Ascending aorta (tissue), 2 donors: Measurements from ENCODE around the gene FLT3. TPM values are rescaled to one million over a fixed set of nuclear protein-coding genes. Genes with fewer than 3 reads are reported as not detected.
"Not testable (repeated sequence)": the region's sequence is repeated elsewhere in the genome, so short reads cannot be mapped to it uniquely, and the experiment has no call there.

Experiments used
- DNase-seq, 2 donors: peaks; one replicate each; pipeline ENCODE4 v3.0.0-alpha.2; 2019; ENCODE audit warnings: low spot score in 2 of 2
- H3K27ac ChIP-seq, 2 donors: fragments of 200-600 bp; sonication (generic); one replicate each; pipeline ENCODE4 v1.5.1; 2016 to 2017; ENCODE audit warnings: mild to moderate bottlenecking in 1 of 2
- H3K27me3 ChIP-seq: fragments of 200-600 bp; sonication (generic); one replicate; pipeline ENCODE4 v1.5.1; 2017
- H3K36me3 ChIP-seq, 2 donors: fragments of 200-600 bp; sonication (generic); one replicate each; pipeline ENCODE4 v1.5.1; 2016
- H3K4me1 ChIP-seq, 2 donors: fragments of 200-600 bp; sonication (generic); one replicate each; pipeline ENCODE4 v1.5.1; 2016 to 2017; ENCODE audit warnings: mild to moderate bottlenecking in 1 of 2
- H3K4me3 ChIP-seq, 2 donors: fragments of 200-600 bp; sonication (generic); one replicate each; pipeline ENCODE4 v1.5.1; 2016 to 2017; ENCODE audit warnings: mild to moderate bottlenecking in 1 of 2
- H3K9me3 ChIP-seq, 2 donors: fragments of 200-600 bp; sonication (generic); one replicate each; pipeline ENCODE4 v1.5.1; 2016
- CTCF ChIP-seq, 3 experiments: fragments of 200-600 bp in 2 of 3; fragments of 450-650 bp in 1 of 3; sonication (generic) in 2 of 3; IDR thresholded peaks; one replicate each; pipeline ENCODE4 v1.5.1; 2016 to 2019; ENCODE audit warnings: antibody characterized with exemption in 3 of 3, mild to moderate bottlenecking in 1 of 3, moderate library complexity in 1 of 3
- intact Hi-C: fragments of 100-400 bp; cut with DNase I; formaldehyde crosslinking; loops from one replicate; pipeline ENCODE4 v1.15.1; 2023
- total RNA-seq: library from RNA; depleted of rRNA; stranded (reverse); fragments of >200 nt; gene quantifications from one replicate; pipeline ENCODE4 v1.1.0, GENCODE V29; 2016

The FLT3 gene
- total RNA-seq, 1 donor from 2014 or later, result not detected

- no peak for TF ChIP-seq CTCF (IDR thresholded peaks at IDR 0.05)
- Histone ChIP-seq H3K4me3 (no peak overlapping the region), H3K4me1 (no peaks in the 10 kb centered on the region), H3K27me3 (no peaks in the 10 kb centered on the region), H3K36me3 (no peaks in the 10 kb centered on the region), H3K9me3 (no peaks in the 10 kb centered on the region), H3K27ac (no peak overlapping the region)
- DNase-seq, result no peak
- intact Hi-C loops, result no loop called here
These were observed 17.5 kb upstream of the FLT3 start for GRCh38 chr13:28117689-28118377.

- Histone ChIP-seq H3K27me3 (no peaks in the 10 kb centered on the region), H3K9me3 (no peaks in the 10 kb centered on the region), H3K4me1 (no peaks in the 10 kb centered on the region), H3K4me3 (no peak overlapping the region), H3K27ac (no peak overlapping the region), H3K36me3 (no peaks in the 10 kb centered on the region)
- intact Hi-C loops, result no loop called here
- no peak for DNase-seq
- no peak for TF ChIP-seq CTCF (IDR thresholded peaks at IDR 0.05)
These were observed 16.4 kb upstream of the FLT3 start for GRCh38 chr13:28116736-28117135.

- H3K27ac ChIP-seq, result no peak overlapping the region
- no peak overlapping the region for H3K4me3 ChIP-seq
- no peaks in the 10 kb centered on the region for H3K4me1 ChIP-seq
- H3K27me3 ChIP-seq, result no peaks in the 10 kb centered on the region
- no peak for TF ChIP-seq CTCF (IDR thresholded peaks at IDR 0.05)
- DNase-seq, result no peak
- H3K36me3 ChIP-seq, result no peaks in the 10 kb centered on the region
- intact Hi-C loops, result no loop called here
- no peaks in the 10 kb centered on the region for H3K9me3 ChIP-seq
These were observed 10.0 kb upstream of the FLT3 start for GRCh38 chr13:28110414-28110813.

GRCh38 chr13:28106976-28107375, 6.6 kb upstream of the FLT3 start:
- H3K27me3 ChIP-seq, result no peaks in the 10 kb centered on the region
- intact Hi-C loops, result no loop called here
- no peak for TF ChIP-seq CTCF (IDR thresholded peaks at IDR 0.05)
- no peaks in the 10 kb centered on the region for H3K36me3 ChIP-seq
- no peaks in the 10 kb centered on the region for H3K4me1 ChIP-seq
- H3K9me3 ChIP-seq, result no peaks in the 10 kb centered on the region
- DNase-seq, result no peak
- H3K4me3 ChIP-seq, result no peak overlapping the region
- H3K27ac ChIP-seq, result no peak overlapping the region

- H3K9me3 ChIP-seq, H3K27me3 ChIP-seq, H3K36me3 ChIP-seq, H3K4me1 ChIP-seq, DNase-seq, H3K4me3 ChIP-seq, H3K27ac ChIP-seq, intact Hi-C loops: not testable (repeated sequence)
These were observed 1.5 kb upstream of the FLT3 start for GRCh38 chr13:28101886-28102285.

GRCh38 chr13:28099396-28100149, 803 bp downstream of the FLT3 start:
- no peaks in the 10 kb centered on the region for H3K36me3 ChIP-seq
- DNase-seq, result no peak
- H3K9me3 ChIP-seq, result no peaks in the 10 kb centered on the region
- H3K4me1 ChIP-seq, result peaks cover 2 to 6% of the 10 kb centered on the region in 2 donors
- peak overlapping the region; percentile 41 to 58 for H3K4me3 ChIP-seq
- H3K27ac ChIP-seq, result no peak overlapping the region
- TF ChIP-seq CTCF (IDR thresholded peaks at IDR 0.05), result no peak
- H3K27me3 ChIP-seq, result no peaks in the 10 kb centered on the region
- intact Hi-C loops, result no loop called here
